ENCODE data around the gene RPS6KA2. TPM values are rescaled to one million over a fixed set of nuclear protein-coding genes. Genes with fewer than 3 reads are reported as not detected.

The RPS6KA2 gene
- total RNA-seq, 1 experiment from 2014 or later = 4.1 TPM

- ATAC-seq (no peak), DNase-seq (ENCODE audit: low read depth, low spot score) (no peak)
- BruUV-seq (replicated peaks) = no TSS peak
- Histone ChIP-seq H3K27ac (ENCODE audit: low read length) (no peak overlapping the region), H3K27me3 (ENCODE audit: control insufficient read depth, insufficient read depth, low read length) (no peaks in the 10 kb centered on the region), H3K4me3 (ENCODE audit: low read depth in 2 of 2, low read length in 2 of 2) (no peak overlapping the region), H3K9me3 (ENCODE audit: control insufficient read depth, insufficient read depth, low read depth, low read length) (no peaks in the 10 kb centered on the region), H3K36me3 (ENCODE audit: control insufficient read depth, insufficient read depth, low read length) (no peaks in the 10 kb centered on the region), H3K4me1 (ENCODE audit: control insufficient read depth, insufficient read depth, low read length) (no peaks in the 10 kb centered on the region)
- intact Hi-C loops (cut with micrococcal nuclease; ENCODE audit: unreplicated experiment) = no loop called here
- in situ Hi-C loops (cut with HindIII; ENCODE audit: low pct_unique_long_range_greater_than_20kb, low sequenced_read_pairs) = no loop called here
- CTCF ChIA-PET = no interaction called here
- POLR2A ChIA-PET = no interaction called here
- TF ChIP-seq SIN3A (IDR thresholded peaks at IDR 0.05; ENCODE audit: borderline replicate concordance, insufficient read depth, low read depth, low read length) (no peak), TCF7L2 (IDR thresholded peaks at IDR 0.05; ENCODE audit: low read depth, low read length) (no peak), CTCF (IDR thresholded peaks at IDR 0.05) (no peak), REST (IDR thresholded peaks at IDR 0.05; ENCODE audit: insufficient read depth in 1 of 2, low read depth in 2 of 2, low read length in 1 of 2) (no peak), POLR2AphosphoS5 (IDR thresholded peaks at IDR 0.05; ENCODE audit: low read depth, low read length) (no peak)
These were observed 140.5 kb downstream of the RPS6KA2 start for GRCh38 chr6:166486536-166486880.

GRCh38 chr6:166485651-166486535, 141.2 kb downstream of the RPS6KA2 start:
- Histone ChIP-seq H3K9me3 (ENCODE audit: control insufficient read depth, insufficient read depth, low read depth, low read length) (no peaks in the 10 kb centered on the region), H3K4me3 (ENCODE audit: low read depth in 2 of 2, low read length in 2 of 2) (no peak overlapping the region), H3K4me1 (ENCODE audit: control insufficient read depth, insufficient read depth, low read length) (no peaks in the 10 kb centered on the region), H3K27me3 (ENCODE audit: control insufficient read depth, insufficient read depth, low read length) (no peaks in the 10 kb centered on the region), H3K36me3 (ENCODE audit: control insufficient read depth, insufficient read depth, low read length) (no peaks in the 10 kb centered on the region), H3K27ac (ENCODE audit: low read length) (no peak overlapping the region)
- POLR2A ChIA-PET = no interaction called here
- no TSS peak for BruUV-seq (replicated peaks)
- in situ Hi-C loops (cut with HindIII; ENCODE audit: low pct_unique_long_range_greater_than_20kb, low sequenced_read_pairs) = no loop called here
- TF ChIP-seq CTCF (IDR thresholded peaks at IDR 0.05) (no peak), POLR2AphosphoS5 (IDR thresholded peaks at IDR 0.05; ENCODE audit: low read depth, low read length) (no peak), TCF7L2 (IDR thresholded peaks at IDR 0.05; ENCODE audit: low read depth, low read length) (no peak), SIN3A (IDR thresholded peaks at IDR 0.05; ENCODE audit: borderline replicate concordance, insufficient read depth, low read depth, low read length) (no peak), REST (IDR thresholded peaks at IDR 0.05; ENCODE audit: insufficient read depth in 1 of 2, low read depth in 2 of 2, low read length in 1 of 2) (no peak)
- CTCF ChIA-PET = no interaction called here
- intact Hi-C loops (cut with micrococcal nuclease; ENCODE audit: unreplicated experiment) = no loop called here
- DNase-seq (ENCODE audit: low read depth, low spot score) (no peak), ATAC-seq (no peak)

All from Panc1 (cell line).